ENCODE measurements around the gene TRNAU1AP. TPM values are rescaled to one million over a fixed set of nuclear protein-coding genes. Genes with fewer than 3 reads are reported as not detected.
"Not testable (repeated sequence)": the region's sequence is repeated elsewhere in the genome, so short reads cannot be mapped to it uniquely, and the experiment has no call there.

TRNAU1AP gene
- total and polyA plus RNA-seq, 8 donors = 26.1 to 34.6 (median 30.2) TPM

DNA sequence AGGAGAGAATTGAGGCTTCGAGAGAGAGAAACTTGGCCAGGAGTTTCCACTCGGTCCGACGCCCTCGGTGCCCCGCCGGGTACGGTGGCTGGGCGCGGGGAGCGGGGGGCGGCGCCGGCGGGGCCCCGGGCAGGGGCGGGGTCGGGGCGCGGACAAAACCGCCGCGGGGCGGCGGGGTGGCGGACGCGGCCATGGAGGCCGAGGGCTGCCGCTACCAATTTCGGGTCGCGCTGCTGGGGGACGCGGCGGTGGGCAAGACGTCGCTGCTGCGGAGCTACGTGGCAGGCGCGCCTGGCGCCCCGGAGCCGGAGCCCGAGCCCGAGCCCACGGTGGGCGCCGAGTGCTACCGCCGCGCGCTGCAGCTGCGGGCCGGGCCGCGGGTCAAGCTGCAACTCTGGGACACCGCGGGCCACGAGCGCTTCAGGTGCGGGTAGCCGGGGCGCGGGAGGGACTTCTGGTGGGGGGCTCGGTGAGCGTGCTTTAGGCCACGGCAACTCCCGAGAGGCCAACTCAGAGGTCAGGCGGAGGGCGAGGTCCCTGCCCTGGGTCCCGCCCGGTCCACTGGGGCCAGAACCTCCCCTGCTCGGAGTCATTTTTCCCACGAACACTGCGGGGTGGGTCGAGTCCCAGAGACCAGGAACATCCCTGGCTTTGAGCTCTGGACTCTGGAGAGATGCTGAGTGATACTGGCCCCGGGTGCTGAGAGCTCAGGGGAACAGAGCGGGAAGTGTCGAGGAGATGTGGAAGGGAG is 39.6 kb downstream of the TRNAU1AP start:
- ATAC-seq = peak; percentile 78
- intact Hi-C loops (cut with DNase I) = no loop called here
- TF ChIP-seq, protein P1, sequence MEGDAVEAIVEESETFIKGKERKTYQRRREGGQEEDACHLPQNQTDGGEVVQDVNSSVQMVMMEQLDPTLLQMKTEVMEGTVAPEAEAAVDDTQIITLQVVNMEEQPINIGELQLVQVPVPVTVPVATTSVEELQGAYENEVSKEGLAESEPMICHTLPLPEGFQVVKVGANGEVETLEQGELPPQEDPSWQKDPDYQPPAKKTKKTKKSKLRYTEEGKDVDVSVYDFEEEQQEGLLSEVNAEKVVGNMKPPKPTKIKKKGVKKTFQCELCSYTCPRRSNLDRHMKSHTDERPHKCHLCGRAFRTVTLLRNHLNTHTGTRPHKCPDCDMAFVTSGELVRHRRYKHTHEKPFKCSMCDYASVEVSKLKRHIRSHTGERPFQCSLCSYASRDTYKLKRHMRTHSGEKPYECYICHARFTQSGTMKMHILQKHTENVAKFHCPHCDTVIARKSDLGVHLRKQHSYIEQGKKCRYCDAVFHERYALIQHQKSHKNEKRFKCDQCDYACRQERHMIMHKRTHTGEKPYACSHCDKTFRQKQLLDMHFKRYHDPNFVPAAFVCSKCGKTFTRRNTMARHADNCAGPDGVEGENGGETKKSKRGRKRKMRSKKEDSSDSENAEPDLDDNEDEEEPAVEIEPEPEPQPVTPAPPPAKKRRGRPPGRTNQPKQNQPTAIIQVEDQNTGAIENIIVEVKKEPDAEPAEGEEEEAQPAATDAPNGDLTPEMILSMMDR (IDR thresholded peaks at IDR 0.05) = no peak
- Histone ChIP-seq H3K27ac (peak overlapping the region in 1 of 2 donors; percentile 7), H3K27me3 (no peaks in the 10 kb centered on the region), H3K4me1 (peaks cover 0 to 23% of the 10 kb centered on the region in 2 donors), H3K9me3 (no peaks in the 10 kb centered on the region), H3K36me3 (peaks cover 0 to 4% of the 10 kb centered on the region in 2 donors), H3K4me3 (peak overlapping the region; percentile 44 to 54)
- DNase-seq = peak in 1 of 4 donors; percentile 87

DNA sequence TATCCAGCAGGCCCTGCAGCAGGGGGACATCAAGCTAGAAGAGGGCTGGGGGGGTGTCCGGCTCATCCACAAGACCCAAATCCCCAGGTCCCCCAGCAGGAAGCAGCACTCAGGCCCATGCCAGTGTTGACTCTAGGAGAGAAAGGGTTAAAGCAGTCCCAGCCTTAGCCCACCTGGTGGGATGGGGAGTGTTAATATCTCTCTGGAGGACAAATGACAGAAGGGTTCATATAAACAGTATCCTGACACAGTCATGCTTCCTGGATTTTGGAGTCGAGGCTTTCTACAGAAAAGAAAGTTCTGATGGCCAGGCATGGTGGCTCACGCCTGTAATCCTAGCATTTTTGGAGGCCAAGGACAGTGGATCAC is 41.1 kb downstream of the TRNAU1AP start:
- ATAC-seq; DNase-seq; intact Hi-C loops (cut with DNase I); H3K36me3 ChIP-seq; H3K27ac ChIP-seq; H3K9me3 ChIP-seq; H3K27me3 ChIP-seq: not testable (repeated sequence)
- peak overlapping the region in 1 of 2 donors; percentile 54 for H3K4me3 ChIP-seq
- H3K4me1 ChIP-seq = peaks cover 0 to 23% of the 10 kb centered on the region in 2 donors

DNA sequence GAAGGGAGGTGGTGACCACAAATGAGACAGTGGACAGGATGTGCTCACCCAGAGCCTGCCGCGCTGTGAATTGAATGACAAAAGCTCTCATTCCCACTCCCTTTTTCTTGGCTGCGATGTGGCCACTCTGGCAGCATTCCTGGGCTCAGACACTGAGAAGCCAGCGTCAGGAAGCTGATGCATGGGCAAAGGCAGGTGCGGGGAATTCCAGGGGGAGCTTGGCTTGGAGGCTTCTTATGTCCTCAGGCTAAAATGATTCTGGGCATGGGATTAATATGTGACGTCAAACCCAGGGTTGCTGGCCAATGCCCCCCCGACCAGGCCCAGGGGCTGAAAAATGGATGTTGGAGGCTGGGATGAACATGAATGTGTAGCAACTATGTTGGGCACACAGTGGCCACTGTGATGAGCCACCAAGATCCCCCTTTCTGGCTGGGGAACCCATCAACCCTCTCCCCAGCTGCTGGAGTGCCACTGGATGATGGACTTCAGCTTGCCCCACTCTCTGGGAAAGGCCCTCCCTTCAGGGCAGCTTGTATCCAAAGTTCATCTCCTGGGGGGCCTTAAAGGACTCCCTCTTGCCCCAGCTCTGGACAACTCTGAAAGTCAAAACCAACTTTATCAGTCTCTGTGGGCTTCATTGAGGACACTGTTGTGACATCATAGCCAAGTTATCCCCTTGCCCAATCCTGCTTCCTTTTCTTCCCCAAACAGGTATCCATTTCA is 42.0 kb downstream of the TRNAU1AP start:
- H3K4me1 ChIP-seq = peaks cover 0 to 23% of the 10 kb centered on the region in 2 donors
- DNase-seq; ATAC-seq; H3K27me3 ChIP-seq; intact Hi-C loops (cut with DNase I); H3K9me3 ChIP-seq; H3K27ac ChIP-seq; H3K36me3 ChIP-seq; H3K4me3 ChIP-seq: not testable (repeated sequence)

DNA sequence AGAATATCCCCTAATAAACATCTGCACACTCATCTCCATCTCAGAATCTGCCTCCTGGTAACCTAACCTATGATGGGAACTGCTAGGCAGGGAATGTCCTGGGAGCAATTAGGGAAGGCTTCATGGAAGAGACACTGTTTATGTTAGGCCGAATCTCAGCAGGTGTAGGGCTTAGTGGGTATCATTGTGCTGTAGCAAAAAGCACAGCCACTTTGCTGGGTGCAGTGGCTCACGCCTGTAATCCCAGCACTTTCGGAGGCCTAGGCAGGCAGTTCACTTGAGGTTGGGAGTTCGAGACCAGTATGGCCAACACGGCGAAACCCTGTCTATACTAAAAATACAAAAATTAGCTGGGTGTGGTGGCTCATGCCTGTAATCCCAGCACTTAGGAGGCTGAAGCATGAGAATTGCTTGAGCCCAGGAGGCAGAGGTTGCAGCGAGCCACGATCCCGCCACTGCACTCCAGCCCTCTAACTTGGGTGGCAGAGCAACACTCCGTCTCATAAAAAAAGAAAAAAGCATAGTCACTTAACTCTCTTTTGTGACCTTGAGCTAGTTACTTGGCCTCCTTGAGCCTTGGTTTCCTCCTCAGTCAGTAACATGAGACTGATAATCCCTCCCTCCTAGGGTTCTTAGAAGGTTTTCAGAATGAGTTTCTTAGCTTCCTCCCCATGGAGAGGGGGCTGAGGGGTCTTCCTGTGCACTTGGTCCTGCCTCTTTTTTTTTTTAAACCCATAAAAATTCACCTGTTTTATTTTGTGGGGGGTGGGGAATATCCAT is 42.7 kb downstream of the TRNAU1AP start:
- Histone ChIP-seq H3K4me3 (no peak overlapping the region), H3K9me3 (no peaks in the 10 kb centered on the region), H3K27me3 (no peaks in the 10 kb centered on the region), H3K27ac (no peak overlapping the region), H3K36me3 (peaks cover 0 to 4% of the 10 kb centered on the region in 2 donors), H3K4me1 (peaks cover 0 to 20% of the 10 kb centered on the region in 2 donors)
- TF ChIP-seq, protein P1 (IDR thresholded peaks at IDR 0.05) = no peak
- ATAC-seq (no peak), DNase-seq (no peak)
- intact Hi-C loops (cut with DNase I) = no loop called here

DNA sequence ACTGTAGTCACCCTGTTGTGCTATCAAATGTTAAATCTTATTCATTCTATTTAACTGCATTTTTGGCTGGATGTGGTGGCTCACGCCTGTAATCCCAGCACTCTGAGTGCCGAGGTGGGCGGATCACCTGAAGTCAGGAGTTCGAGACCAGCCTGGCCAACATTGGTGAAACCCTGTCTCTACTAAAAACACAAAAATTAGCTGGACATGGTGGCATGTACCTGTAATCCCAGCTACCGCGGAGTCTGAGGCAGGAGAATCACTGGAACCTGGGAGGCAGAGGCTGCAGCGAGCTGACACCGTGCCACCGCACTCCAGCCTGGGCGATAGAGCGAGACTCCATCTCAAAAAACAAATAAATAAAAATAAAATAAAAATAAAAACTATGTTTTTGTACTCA is 43.4 kb downstream of the TRNAU1AP start:
- peaks cover 0 to 14% of the 10 kb centered on the region in 2 donors for H3K4me1 ChIP-seq
- not testable (repeated sequence) for ATAC-seq

DNA sequence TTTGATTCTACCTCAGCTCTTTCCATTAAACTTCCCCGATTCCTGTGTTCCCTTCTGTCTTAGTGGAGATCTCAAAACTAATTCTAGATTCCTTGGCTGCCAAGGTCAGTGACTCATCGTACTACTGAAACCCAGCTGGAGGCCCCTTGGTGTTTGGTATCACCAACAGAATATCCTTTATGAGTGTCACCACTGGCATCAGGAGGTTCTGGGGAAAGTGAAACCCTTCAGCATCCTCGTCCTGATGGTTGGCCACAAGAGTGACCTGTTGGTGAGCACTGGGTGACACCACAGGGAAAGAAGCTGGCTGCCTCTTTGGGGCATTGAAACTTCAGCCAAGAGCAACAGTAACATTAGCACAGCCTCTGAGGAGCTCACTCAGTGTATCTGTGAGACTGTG is 48.8 kb downstream of the TRNAU1AP start:
- Histone ChIP-seq H3K36me3 (peaks cover 0 to 60% of the 10 kb centered on the region in 2 donors), H3K27ac (no peak overlapping the region), H3K27me3 (no peaks in the 10 kb centered on the region), H3K4me3 (no peak overlapping the region), H3K9me3 (no peaks in the 10 kb centered on the region), H3K4me1 (no peaks in the 10 kb centered on the region)
- TF ChIP-seq, protein P1 (IDR thresholded peaks at IDR 0.05) = no peak
- peak; percentile 53 for ATAC-seq
- intact Hi-C loops (cut with DNase I) = loop anchor here in 1 of 2 donors (5.0 to 10.0 kb wide), 3 partner anchors 84 to 237 kb away; partner anchors contain the start of gene PHACTR4
- no peak for DNase-seq

More for the DNA sequence above, 43.4 kb downstream of the TRNAU1AP start:
- H3K4me3 ChIP-seq; DNase-seq; intact Hi-C loops (cut with DNase I); H3K27me3 ChIP-seq; H3K27ac ChIP-seq; H3K9me3 ChIP-seq: not testable (repeated sequence)
- peaks cover 0 to 11% of the 10 kb centered on the region in 2 donors for H3K36me3 ChIP-seq

Data from left lung (tissue), 10 donors.